HepG2 (cell line): ENCODE measurements around the gene MFNG. TPM values are rescaled to one million over a fixed set of nuclear protein-coding genes. Genes with fewer than 3 reads are reported as not detected.

Experiments
- ARNT ChIP-seq: fragments of 450-650 bp; IDR thresholded peaks from 2 replicates; pipeline ENCODE4 v1.6.1; 2017
- E2F5 ChIP-seq: sonication (generic); formaldehyde crosslinking; conservative IDR thresholded peaks from 2 replicates; pipeline ENCODE4 v1.4.0; 2020; ENCODE audit warnings: missing genetic modification reagents
- HNF4G ChIP-seq, 2 experiments: sonication (generic) in 1 of 2; formaldehyde crosslinking in 1 of 2; IDR thresholded peaks; 2 replicates each; pipeline versions ENCODE4 v1.4.0 to v1.6.1; 2011 to 2020; ENCODE audit warnings: borderline replicate concordance in 2 of 2, low read depth in 2 of 2, mild to moderate bottlenecking in 2 of 2, low read length in 1 of 2, missing genetic modification reagents in 1 of 2, moderate library complexity in 1 of 2
- MLXIP ChIP-seq: sonication (generic); formaldehyde crosslinking; IDR thresholded peaks from 2 replicates; pipeline ENCODE4 v1.9.0; 2021; ENCODE audit warnings: missing genetic modification reagents, borderline replicate concordance
- NFIB ChIP-seq: sonication (generic); formaldehyde crosslinking; IDR thresholded peaks from 2 replicates; pipeline ENCODE4 v1.9.0; 2021; ENCODE audit warnings: missing genetic modification reagents, mild to moderate bottlenecking, borderline replicate concordance
- NFRKB ChIP-seq: fragments of 450-650 bp; IDR thresholded peaks from 2 replicates; pipeline ENCODE4 v1.6.1; 2017
- PATZ1 ChIP-seq: sonication (generic); formaldehyde crosslinking; IDR thresholded peaks from 2 replicates; pipeline ENCODE4 v1.4.0; 2020; ENCODE audit warnings: missing genetic modification reagents
- SATB2 ChIP-seq: sonication (generic); formaldehyde crosslinking; IDR thresholded peaks from 2 replicates; pipeline ENCODE4 v1.5.0; 2020; ENCODE audit warnings: missing genetic modification reagents
- SP2 ChIP-seq: sonication (generic); formaldehyde crosslinking; IDR thresholded peaks from 2 replicates; pipeline ENCODE4 v1.5.1; 2020; ENCODE audit warnings: mild to moderate bottlenecking, missing genetic modification reagents
- SRF ChIP-seq: IDR thresholded peaks from 2 replicates; pipeline ENCODE4 v1.6.1; 2011; ENCODE audit warnings: mild to moderate bottlenecking, low read depth, low read length, moderate library complexity
- TBX3 ChIP-seq: fragments of 450-650 bp; IDR thresholded peaks from 2 replicates; pipeline ENCODE4 v1.6.1; 2017; ENCODE audit warnings: antibody characterized with exemption, mild to moderate bottlenecking, inconsistent platforms, borderline replicate concordance
- TERF1 ChIP-seq: sonication (generic); formaldehyde crosslinking; IDR thresholded peaks from 2 replicates; pipeline ENCODE4 v1.8.0; 2022; ENCODE audit warnings: mild to moderate bottlenecking, missing genetic modification reagents, moderate library complexity
- THAP11 ChIP-seq: IDR thresholded peaks from 2 replicates; pipeline ENCODE4 v1.6.1; 2016; ENCODE audit warnings: missing biosample characterization, missing genetic modification reagents
- YY1 ChIP-seq: IDR thresholded peaks from 2 replicates; pipeline ENCODE4 v1.6.1; 2011; ENCODE audit warnings: low read length, low read depth, moderate library complexity, mild to moderate bottlenecking; ENCODE audit not compliant: insufficient read depth, insufficient replicate concordance
- ZNF549 ChIP-seq: sonication (generic); formaldehyde crosslinking; IDR thresholded peaks from 2 replicates; pipeline ENCODE4 v1.5.0; 2020; ENCODE audit warnings: missing genetic modification reagents
- ZNF687 ChIP-seq: sonication (generic); formaldehyde crosslinking; IDR thresholded peaks from 2 replicates; pipeline ENCODE4 v1.5.1; 2020; ENCODE audit warnings: mild to moderate bottlenecking, missing genetic modification reagents, moderate library complexity
- ZNF713 ChIP-seq: sonication (generic); formaldehyde crosslinking; IDR thresholded peaks from 2 replicates; pipeline ENCODE4 v1.4.0; 2020; ENCODE audit warnings: mild to moderate bottlenecking, missing genetic modification reagents
- ZSCAN22 ChIP-seq: sonication (generic); formaldehyde crosslinking; IDR thresholded peaks from 2 replicates; pipeline ENCODE4 v1.4.0; 2020; ENCODE audit warnings: mild to moderate bottlenecking, missing genetic modification reagents
- polyA plus RNA-seq, 8 experiments: library from polyadenylated mRNA; depleted of rRNA in 3 of 8; stranded (reverse) in 7 of 8; unstranded in 1 of 8; fragments of >200 nt; fragmentation: Illumina TruSeq in 4 of 8; extraction: Trizol in 4 of 8; gene quantifications; 2 replicates each; pipeline versions ENCODE4 v1.2.1 to v1.2.3, GENCODE V29; 2011 to 2016; ENCODE audit warnings: low read depth in 4 of 8, missing spikeins in 1 of 8, mixed read lengths in 1 of 8; ENCODE audit not compliant: insufficient read depth in 1 of 8
- total RNA-seq, 5 experiments: library from RNA; depleted of rRNA; stranded (reverse); fragments of >200 nt; fragmentation: Illumina TruSeq; extraction: Trizol; gene quantifications; 2 replicates each; pipeline ENCODE4 v1.2.3, GENCODE V29; 2016; ENCODE audit warnings: low read depth in 1 of 5

MFNG gene
- total and polyA plus RNA-seq, 2 of the 13 experiments (the other 11 are each of a cell fraction or from before 2014, with no cell fraction given), result 1.0 to 11.7 TPM

- TF ChIP-seq E2F5 (no peak), NFRKB (no peak), MLXIP (CRISPR knock-in tag) (peak; percentile 98), ZNF549 (CRISPR knock-in tag) (no peak), HNF4G (IDR thresholded peaks at IDR 0.05; ENCODE audit: borderline replicate concordance, low read depth, low read length) (peak; percentile 98), HNF4G (CRISPR knock-in tag; IDR thresholded peaks at IDR 0.05; ENCODE audit: borderline replicate concordance, low read depth) (peak; percentile 99), ARNT (no peak), ZSCAN22 (CRISPR knock-in tag) (peak; percentile 63; the same call in 1 of the 2 replicates), ZNF687 (peak; percentile 89), THAP11 (CRISPR knock-in tag) (peak; percentile 84), SRF (no peak), ZNF713 (CRISPR knock-in tag) (no peak), PATZ1 (CRISPR knock-in tag) (peak; percentile 100), TERF1 (CRISPR knock-in tag) (no peak), SP2 (CRISPR knock-in tag) (0 out of 2 replicates have a peak, but pooled peaks have one; percentile 25), TBX3 (peak; percentile 98), NFIB (CRISPR knock-in tag) (no peak), YY1 (peak; percentile 90), SATB2 (peak; percentile 81; the same call in 1 of the 2 replicates)
Observed at GRCh38 chr22:37501610-37502341, 15.6 kb upstream of the MFNG start (continued).
